K562 (cell line): ENCODE measurements around the gene UBQLNL. TPM values are rescaled to one million over a fixed set of nuclear protein-coding genes. Genes with fewer than 3 reads are reported as not detected.
A peak's percentile ranks its signal among the peaks of the same experiment; 100 is the strongest.

Experiments
- AFF1 ChIP-seq, 2 experiments: fragments of 450-650 bp; IDR thresholded peaks; 2 replicates each; pipeline ENCODE4 v1.6.1; 2018; ENCODE audit warnings: mild to moderate bottlenecking in 2 of 2, low read depth in 1 of 2; ENCODE audit not compliant: partially characterized antibody in 2 of 2
- ATF7 ChIP-seq: fragments of 450-650 bp; IDR thresholded peaks from 2 replicates; pipeline ENCODE4 v1.7.1; 2014; ENCODE audit warnings: mild to moderate bottlenecking, moderate library complexity
- FOXK2 ChIP-seq, 2 experiments: fragments of 450-650 bp; IDR thresholded peaks in 1 of 2; conservative IDR thresholded peaks in 1 of 2; 2 replicates each; pipeline ENCODE4 v1.6.1; 2016; ENCODE audit warnings: low read depth in 2 of 2, mild to moderate bottlenecking in 1 of 2
- MTA1 ChIP-seq: fragments of 450-650 bp; IDR thresholded peaks from 2 replicates; pipeline ENCODE4 v1.6.1; 2017; ENCODE audit warnings: borderline replicate concordance
- MYC ChIP-seq, 2 experiments: fragments of 250-450 bp in 1 of 2; sonication (Bioruptor Pico) in 1 of 2; IDR thresholded peaks; 2 replicates each; pipeline versions ENCODE4 v1.5.1 to v1.6.1; 2012 to 2021; ENCODE audit warnings: low read depth in 2 of 2, borderline replicate concordance in 1 of 2, improper control_type of control experiment in 1 of 2, low read length in 1 of 2, mild to moderate bottlenecking in 1 of 2, moderate library complexity in 1 of 2
- NCOR1 ChIP-seq: fragments of 450-650 bp; IDR thresholded peaks from 2 replicates; pipeline ENCODE4 v1.6.1; 2016; ENCODE audit warnings: mild to moderate bottlenecking, moderate library complexity
- TCF3 ChIP-seq: sonication (generic); formaldehyde crosslinking; IDR thresholded peaks from 2 replicates; pipeline ENCODE4 v1.4.0; 2020; ENCODE audit warnings: mild to moderate bottlenecking, missing genetic modification reagents
- TEAD4 ChIP-seq, 2 experiments: sonication (generic) in 1 of 2; formaldehyde crosslinking in 1 of 2; IDR thresholded peaks; 2 replicates each; pipeline versions ENCODE4 v1.6.1 to v1.8.0; 2012 to 2022; ENCODE audit warnings: borderline replicate concordance in 1 of 2, inconsistent platforms in 1 of 2, low read length in 1 of 2, mild to moderate bottlenecking in 1 of 2, missing genetic modification reagents in 1 of 2
- polyA plus RNA-seq, 8 experiments: library from polyadenylated mRNA; depleted of rRNA in 4 of 8; stranded (reverse) in 5 of 8; unstranded in 3 of 8; fragments of >200 nt; fragmentation: Nextera tagmentation in 2 of 8; fragmentation: Illumina TruSeq in 1 of 8; extraction: Ambion mirVana in 2 of 8; extraction: Trizol in 1 of 8; gene quantifications; 2 replicates each; pipeline versions ENCODE4 v1.2.1 to v1.2.3, GENCODE V29; 2011 to 2014; ENCODE audit warnings: inconsistent platforms in 1 of 8, missing spikeins in 1 of 8
- total RNA-seq, 7 experiments: library from RNA; depleted of rRNA in 6 of 7; stranded (reverse); fragments of >200 nt in 6 of 7; fragmentation: Illumina TruSeq in 2 of 7; extraction: Trizol in 2 of 7; gene quantifications; 2 replicates each; pipeline versions ENCODE4 v1.2.1 to v1.2.3, GENCODE V29; 2011 to 2021; ENCODE audit warnings: low replicate concordance in 1 of 7
- TF ChIP-seq, protein P1 (sequence below): IDR thresholded peaks from 2 replicates; pipeline ENCODE4 v1.6.1; 2016; ENCODE audit warnings: missing genetic modification characterization, missing compliant biosample characterization
- TF ChIP-seq, protein P2 (sequence below): fragments of 450-650 bp; IDR thresholded peaks from 2 replicates; pipeline ENCODE4 v1.6.1; 2016; ENCODE audit warnings: antibody characterized with exemption
- TF ChIP-seq, protein P3 (sequence below), 2 experiments: fragments of 450-650 bp; conservative IDR thresholded peaks; 2 replicates each; pipeline ENCODE4 v1.6.1; 2017; ENCODE audit warnings: mild to moderate bottlenecking in 2 of 2, moderate library complexity in 2 of 2

The UBQLNL gene
- total and polyA plus RNA-seq, 9 of the 15 experiments (the other 6 are each of a cell fraction or from before 2014, with no cell fraction given) = 0.07 to 0.27 (median 0.14) TPM

GRCh38 chr11:5504403-5504921 lies 12.0 kb downstream of the UBQLNL start (continued):
- TF ChIP-seq, protein P1, sequence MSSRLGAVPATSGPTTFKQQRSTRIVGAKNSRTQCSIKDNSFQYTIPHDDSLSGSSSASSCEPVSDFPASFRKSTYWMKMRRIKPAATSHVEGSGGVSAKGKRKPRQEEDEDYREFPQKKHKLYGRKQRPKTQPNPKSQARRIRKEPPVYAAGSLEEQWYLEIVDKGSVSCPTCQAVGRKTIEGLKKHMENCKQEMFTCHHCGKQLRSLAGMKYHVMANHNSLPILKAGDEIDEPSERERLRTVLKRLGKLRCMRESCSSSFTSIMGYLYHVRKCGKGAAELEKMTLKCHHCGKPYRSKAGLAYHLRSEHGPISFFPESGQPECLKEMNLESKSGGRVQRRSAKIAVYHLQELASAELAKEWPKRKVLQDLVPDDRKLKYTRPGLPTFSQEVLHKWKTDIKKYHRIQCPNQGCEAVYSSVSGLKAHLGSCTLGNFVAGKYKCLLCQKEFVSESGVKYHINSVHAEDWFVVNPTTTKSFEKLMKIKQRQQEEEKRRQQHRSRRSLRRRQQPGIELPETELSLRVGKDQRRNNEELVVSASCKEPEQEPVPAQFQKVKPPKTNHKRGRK (tag) = no peak
- peak; percentile 61 for TF ChIP-seq TCF3 (CRISPR knock-in tag)
- TF ChIP-seq, protein P2, sequence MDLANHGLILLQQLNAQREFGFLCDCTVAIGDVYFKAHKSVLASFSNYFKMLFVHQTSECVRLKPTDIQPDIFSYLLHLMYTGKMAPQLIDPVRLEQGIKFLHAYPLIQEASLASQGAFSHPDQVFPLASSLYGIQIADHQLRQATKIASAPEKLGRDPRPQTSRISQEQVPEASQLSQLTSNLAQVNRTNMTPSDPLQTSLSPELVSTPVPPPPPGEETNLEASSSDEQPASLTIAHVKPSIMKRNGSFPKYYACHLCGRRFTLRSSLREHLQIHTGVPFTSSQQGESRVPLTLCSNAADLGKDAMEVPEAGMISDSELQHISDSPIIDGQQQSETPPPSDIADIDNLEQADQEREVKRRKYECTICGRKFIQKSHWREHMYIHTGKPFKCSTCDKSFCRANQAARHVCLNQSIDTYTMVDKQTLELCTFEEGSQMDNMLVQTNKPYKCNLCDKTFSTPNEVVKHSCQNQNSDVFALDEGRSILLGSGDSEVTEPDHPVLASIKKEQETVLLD = no peak
- TF ChIP-seq ATF7 = peak; percentile 46; the same call in 1 of the 2 replicates
- TF ChIP-seq AFF1 (IDR thresholded peaks at IDR 0.05; ENCODE audit: low read depth in 1 of 2, partially characterized antibody in 2 of 2) = peak in 1 of 2 experiments; percentile 48
- 0 out of 2 replicates have a peak, but pooled peaks have one; percentile 24 for TF ChIP-seq MTA1
- TF ChIP-seq MYC (IDR thresholded peaks at IDR 0.05; ENCODE audit: low read depth, low read length) = 0 out of 2 replicates have a peak, but pooled peaks have one; percentile 17
- no peak for TF ChIP-seq MYC (CRISPR knock-in tag; IDR thresholded peaks at IDR 0.05; ENCODE audit: borderline replicate concordance, low read depth)
- TF ChIP-seq, protein P3, sequence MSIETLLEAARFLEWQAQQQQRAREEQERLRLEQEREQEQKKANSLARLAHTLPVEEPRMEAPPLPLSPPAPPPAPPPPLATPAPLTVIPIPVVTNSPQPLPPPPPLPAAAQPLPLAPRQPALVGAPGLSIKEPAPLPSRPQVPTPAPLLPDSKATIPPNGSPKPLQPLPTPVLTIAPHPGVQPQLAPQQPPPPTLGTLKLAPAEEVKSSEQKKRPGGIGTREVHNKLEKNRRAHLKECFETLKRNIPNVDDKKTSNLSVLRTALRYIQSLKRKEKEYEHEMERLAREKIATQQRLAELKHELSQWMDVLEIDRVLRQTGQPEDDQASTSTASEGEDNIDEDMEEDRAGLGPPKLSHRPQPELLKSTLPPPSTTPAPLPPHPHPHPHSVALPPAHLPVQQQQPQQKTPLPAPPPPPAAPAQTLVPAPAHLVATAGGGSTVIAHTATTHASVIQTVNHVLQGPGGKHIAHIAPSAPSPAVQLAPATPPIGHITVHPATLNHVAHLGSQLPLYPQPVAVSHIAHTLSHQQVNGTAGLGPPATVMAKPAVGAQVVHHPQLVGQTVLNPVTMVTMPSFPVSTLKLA (conservative IDR thresholded peaks at IDR 0.05) = 0 out of 4 replicates have a peak, but pooled peaks of 1 of the 2 experiments have one; percentile 46
- TF ChIP-seq NCOR1 = peak; percentile 67; the same call in 1 of the 2 replicates
- peak; percentile 62; the same call in 1 of the 2 replicates for TF ChIP-seq TEAD4 (IDR thresholded peaks at IDR 0.05; ENCODE audit: low read length)
- no peak for TF ChIP-seq TEAD4 (CRISPR knock-in tag; IDR thresholded peaks at IDR 0.05; ENCODE audit: borderline replicate concordance)
- 0 out of 4 replicates have a peak, but pooled peaks have one; percentile 23 to 35 for TF ChIP-seq FOXK2 (conservative IDR thresholded peaks at IDR 0.05 in 1 of 2, IDR thresholded peaks at IDR 0.05 in 1 of 2; ENCODE audit: low read depth in 2 of 2)
